HG02970 (cell line): ENCODE data around the gene SPDYE17.
"Not testable (repeated sequence)": the region's sequence is repeated elsewhere in the genome, so short reads cannot be mapped to it uniquely, and the experiment has no call there.

Source experiments
- ATAC-seq: cut with Tn5 transposase; IDR thresholded peaks from one replicate; pipeline ENCODE4 v1.9.1; 2021; ENCODE audit warnings: mild to moderate bottlenecking, moderate library complexity, moderate number of reproducible peaks; ENCODE audit not compliant: unreplicated experiment, low FRiP score

Gene SPDYE17

DNA sequence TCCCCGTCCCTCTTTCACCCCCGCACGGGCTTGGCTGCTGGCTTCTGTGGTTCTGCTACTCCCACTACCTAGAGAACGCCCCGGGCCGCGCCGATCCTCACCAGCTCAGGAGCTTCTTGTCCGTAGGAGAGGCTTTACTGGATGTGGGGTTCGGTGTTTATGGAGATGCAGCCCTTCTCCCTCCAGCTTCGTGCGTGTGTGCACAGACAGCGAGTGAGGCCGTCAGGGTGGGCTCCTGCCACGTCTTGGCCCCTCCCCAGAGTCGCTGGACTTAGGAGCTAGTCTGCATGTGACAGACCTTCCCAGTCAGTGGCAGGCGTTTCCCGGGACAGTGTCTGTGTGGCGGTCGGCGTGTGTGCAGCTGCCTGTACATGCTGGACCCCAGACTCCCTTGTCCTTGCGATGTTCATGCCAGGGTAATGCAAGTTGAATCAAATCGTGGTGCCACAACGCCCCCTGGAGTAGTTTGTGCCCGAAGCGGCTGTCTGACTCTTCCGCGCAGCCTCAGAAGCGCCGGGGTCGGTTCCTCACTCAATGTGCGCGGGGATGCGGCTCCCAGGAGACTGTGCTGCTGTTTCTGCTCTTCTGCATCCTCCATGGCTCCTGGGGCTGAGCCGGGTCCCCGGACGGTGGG lies 32.6 kb downstream of the SPDYE17 start:
- not testable (repeated sequence) for ATAC-seq

DNA sequence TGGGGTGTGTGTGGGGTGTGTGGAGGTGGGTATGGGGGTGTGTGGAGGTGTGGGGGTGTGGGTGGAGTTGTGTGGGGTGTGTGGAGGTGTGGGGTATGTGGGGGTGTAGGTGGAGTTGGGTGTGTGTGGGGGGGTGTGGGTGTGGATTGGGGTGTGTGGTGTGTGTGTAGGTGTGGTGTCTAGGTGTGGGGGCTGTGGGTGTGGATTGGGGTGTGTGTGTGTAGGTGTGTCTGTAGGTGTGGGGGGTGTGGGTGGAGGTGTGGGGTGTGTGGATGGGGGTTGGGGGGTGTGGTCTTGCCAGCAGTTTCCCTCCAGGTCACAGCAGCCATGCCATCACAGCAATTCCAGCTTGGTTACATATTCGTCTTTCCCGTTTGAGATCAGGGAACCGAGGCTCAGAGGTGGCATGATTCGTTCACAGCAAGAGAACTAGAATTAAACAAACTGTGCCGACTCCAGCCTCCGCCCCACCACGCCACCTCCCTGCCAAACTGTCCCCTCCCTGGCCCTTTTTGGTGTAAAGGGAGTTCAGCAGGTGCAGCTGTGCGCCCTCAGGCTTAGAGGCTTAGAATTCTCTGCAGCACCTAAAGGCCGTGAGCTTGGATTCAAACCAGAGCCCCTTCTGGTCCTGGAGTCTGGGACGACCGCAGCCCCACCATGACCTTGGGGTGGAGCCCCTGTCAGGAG lies 33.3 kb downstream of the SPDYE17 start:
- ATAC-seq = not testable (repeated sequence)

DNA sequence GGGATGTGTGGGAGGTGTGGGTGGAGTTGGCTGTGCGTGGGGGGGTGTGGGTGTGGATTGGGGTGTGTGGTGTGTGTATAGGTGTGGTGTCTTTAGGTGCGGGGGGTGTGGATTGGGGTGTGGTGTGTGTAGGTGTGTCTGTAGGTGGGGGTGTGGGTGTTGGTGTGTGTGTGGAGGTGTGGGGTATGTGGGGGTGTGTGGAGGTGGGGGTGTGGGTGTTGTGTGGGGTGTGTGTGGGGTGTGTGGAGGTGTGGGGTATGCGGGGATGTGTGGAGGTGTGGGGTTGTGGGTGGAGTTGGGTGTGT lies 33.9 kb downstream of the SPDYE17 start:
- ATAC-seq = no peak

DNA sequence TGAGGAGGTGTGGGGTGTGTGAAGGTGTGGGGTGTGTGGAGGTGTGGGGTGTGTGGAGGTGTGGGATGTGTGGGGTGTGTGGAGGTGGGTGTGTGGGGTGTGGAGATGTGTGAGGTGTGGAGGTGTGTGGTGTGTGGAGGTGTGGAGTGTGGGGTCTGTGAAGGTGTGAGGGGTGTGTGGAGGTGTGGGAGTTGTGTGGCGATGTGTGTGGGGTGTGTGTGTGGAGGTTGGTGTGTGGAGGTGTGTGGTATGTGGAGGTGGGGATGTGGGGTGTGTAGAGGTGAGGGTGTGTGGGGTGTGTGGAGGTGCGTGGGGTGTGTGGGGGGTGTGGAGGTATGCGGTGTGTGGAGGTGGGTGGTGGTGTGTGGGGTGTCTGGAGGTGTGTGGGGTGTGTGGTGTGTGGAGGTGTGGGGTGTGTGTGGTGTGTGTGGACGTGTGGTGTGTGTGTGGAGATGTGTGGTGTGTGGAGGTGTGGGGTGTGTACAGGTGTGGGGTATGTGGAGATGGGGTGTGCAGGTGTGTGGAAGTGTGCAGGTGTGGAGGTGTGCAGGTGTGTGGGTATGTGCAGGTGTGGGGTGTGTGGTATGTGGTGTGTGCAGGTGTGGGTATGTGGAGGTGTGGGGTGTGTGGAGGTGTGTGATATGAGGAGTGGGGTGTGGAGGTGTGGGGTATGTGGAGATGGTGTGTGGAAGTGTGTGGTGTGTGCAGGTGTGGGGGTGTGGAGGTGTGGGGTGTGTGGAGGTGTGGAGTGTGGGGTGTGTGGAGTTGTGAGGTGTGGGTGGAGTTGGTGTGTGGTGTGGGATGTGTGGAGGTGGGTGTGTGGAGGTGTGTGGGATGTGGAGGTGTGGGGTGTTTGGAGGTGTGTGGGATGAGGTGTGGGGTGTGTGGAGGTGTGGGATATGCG lies 34.5 kb downstream of the SPDYE17 start:
- no peak for ATAC-seq

DNA sequence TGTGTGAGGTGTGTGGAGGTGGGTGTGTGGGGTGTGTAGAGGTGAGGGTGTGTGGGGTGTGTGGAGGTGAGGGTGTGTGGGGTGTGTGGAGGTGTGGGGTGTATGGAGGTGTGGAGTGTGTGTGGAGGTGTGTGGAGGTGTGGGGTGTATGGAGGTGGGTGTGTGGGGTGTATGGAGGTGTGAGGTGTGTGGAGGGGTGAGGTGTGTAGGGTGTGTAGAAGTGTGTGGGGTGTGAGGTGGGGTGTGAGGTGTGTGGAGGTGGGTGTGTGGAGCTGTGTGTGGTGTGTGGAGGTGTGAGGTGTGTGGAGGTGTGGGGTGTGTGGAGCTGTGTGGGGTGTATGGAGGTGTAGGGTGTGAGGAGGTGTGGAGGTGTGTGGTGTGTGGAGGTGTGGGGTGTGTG lies 35.2 kb downstream of the SPDYE17 start:
- not testable (repeated sequence) for ATAC-seq

DNA sequence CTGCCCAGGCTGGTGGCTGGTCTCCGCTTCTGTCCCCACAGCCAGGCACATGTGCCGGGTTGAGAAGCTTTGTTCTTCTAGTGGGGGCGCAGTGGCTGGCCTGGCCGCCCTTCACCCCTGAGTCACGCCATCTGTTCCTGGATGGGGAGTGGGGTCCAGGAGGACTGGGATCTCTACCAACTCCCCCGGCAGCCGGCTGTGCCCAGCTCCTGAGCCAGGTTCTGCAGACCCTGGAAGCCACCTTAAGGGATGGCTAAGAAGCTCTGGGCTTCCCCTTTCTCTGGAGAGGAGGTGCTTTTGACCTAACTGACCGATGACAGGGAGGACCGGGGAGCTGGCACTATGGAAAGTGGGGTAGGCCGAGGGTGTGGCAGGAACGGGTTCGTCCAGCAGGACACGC lies 37.9 kb downstream of the SPDYE17 start:
- not testable (repeated sequence) for ATAC-seq

DNA sequence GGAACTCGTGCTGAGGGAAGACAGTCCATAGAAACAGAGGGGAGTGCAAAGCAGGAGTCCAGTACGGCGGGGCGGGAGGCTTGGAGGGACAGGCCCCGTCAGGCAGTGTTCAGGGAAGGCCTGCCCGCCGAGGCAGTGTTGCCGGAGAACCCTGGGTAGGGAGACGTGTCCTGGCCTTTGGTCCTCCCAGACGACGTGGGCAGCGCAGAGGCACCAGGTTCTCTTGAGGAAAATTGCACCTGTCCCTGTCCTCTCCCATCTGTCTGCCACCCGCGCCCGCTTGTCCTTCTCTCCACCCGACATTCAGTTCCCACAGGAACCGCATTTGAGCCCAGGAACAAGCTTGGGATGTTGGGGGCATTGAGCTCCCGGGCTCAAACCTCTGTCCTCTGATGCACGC lies 38.3 kb downstream of the SPDYE17 start:
- ATAC-seq = not testable (repeated sequence)

DNA sequence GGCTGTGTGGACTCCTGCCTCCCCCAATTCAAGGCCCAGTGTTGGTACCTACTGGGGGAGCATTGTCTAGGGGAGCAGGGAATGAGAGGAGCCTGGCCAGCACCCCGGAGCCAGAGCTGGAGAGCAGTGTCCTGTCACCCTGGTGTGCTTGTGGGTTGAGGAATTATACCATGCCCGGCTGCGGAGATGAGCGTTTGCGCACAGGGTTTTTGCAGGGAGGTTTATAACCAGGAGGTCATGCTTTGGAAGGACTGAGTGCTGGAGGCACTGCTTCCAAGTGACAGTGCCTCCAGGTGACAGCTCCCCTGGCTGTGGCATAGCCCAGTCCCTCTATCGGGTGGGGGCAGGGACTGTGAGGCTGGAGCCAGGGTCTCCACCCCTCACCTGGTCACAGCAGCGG lies 39.3 kb downstream of the SPDYE17 start:
- not testable (repeated sequence) for ATAC-seq

DNA sequence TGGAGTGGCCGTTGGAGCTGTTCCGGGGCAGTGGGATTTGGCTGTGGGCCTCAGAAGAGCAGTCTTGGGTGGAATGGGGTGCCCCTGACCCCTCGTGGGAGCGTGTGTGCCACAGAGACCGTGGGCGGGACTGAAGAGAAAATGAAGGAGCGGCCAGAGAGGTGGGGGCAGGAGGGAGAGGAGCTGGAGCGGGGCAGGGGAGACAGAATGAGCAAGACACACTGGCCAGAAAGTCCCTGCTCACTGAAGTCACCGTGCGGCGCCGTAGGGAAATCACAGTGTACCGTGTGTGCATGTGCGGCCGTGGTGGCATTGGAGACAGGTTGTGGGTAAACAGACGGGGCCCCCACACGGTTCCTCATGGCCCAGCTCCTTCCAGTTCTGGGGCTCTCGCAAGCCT lies 40.0 kb downstream of the SPDYE17 start:
- not testable (repeated sequence) for ATAC-seq

DNA sequence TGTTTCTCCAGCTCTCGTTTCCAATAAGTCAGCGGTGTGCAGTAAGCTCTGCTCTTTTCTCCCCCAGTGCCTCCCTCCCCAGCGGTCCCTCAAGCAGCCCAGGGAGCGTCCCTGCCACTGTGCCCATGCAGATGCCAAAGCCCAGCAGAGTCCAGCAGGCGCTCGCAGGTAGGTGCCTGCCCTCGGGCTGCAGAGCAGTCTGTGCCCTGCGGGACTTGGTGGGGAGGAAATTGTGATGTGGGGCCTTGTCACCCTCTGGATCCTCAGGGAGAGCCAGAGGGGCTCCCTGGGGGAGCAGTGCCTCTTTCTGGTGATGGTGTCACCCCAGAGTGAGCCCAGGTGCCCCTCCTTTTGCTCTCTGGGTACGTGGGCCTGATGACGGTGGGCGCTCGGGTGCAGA lies 42.0 kb downstream of the SPDYE17 start:
- not testable (repeated sequence) for ATAC-seq

DNA sequence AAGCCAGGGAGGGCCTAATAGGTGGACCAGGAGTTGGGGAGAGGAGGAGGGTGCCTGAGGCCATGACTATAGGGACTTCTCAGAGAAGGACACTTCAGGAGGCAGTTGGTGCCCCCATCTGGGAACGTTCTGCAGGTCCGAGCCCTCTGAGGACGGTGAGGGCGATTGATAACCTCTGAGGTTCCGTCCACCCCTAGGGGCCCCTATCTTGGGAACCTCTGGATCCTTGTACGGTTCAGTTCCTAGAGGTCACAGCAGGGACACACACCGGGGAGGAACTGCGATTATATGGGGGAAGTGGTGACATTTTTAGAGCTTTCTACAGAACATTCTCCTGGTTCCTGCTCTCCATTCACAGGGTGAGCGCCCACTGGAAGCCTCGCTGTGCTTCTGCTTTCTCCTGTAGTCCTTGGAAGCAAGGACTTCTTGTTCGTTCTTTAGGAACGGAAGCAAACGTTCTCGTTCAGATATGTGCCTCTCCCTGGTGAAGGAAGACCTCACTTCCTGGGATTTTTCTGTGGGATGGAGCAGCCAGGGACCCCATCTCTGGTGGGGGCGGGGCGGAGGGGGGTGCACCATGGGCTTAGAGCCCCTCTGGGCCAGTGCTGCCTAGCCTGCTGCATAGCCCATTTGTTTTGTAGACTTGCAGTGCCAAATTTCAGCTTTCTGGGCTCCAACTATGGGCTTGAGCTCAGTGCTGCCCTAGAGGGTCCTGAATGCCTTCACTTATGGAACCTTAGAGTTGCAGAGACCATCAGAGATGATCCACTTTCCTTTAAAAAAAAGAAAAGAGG lies 46.0 kb downstream of the SPDYE17 start:
- not testable (repeated sequence) for ATAC-seq

DNA sequence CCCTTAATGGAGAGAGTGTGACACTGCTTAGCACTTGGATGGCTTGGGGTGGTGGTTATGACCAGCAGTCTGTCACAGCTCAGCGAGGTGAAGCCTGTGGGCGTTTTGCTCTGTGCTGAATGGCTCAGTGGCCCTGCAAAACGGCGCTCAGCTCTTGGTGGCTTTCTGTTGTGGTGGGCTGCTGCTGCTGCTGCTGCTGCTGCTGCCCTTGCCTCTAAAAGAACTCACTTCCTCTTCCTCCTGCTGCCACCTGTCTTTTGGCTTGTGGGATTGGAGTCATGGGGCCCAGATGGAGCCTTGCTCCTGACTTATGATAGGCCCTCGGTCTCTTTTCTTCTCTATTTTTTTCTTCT lies 47.4 kb downstream of the SPDYE17 start:
- ATAC-seq = peak; percentile 78

DNA sequence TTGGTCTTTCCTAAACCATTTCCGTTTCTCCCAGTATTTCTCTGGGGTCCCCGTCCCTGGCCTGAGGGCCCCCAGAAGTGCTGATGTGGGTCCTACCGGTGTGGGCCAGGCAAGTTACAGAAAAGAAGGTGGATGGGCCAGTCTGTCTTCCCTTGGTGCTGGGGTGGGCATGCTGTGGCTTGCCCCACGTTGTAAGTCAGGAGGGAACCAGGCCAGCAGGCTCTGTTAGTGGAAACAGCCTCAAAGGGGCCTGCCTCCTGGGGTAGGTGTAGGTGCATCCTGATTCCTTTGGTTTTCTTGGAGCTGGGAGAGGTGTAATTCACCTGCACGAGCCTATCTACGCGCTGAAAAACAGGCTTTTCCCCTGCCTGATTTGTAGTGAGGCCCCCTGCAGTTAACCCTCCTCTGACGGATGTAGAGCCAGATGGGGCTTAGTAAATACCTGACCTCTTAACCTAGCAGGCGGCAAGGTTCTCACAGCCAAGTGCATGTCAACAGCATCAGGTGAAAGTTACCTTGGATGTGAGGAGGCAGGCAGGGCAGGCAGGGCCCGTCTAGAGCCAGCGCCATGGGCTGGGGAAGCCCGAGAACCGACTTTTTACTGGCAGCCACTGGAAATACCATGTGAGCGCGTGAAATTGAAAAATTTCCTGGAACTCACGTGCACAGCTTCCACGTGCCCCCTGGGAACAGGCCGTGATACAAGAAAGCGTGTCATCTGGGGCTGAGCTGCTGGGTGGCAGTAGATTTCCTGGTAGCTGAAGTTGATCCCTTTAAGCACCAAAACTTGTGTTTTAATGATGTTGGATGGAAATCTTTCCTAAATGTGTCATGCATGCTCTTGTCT lies 48.0 kb downstream of the SPDYE17 start:
- peak; percentile 9 for ATAC-seq

DNA sequence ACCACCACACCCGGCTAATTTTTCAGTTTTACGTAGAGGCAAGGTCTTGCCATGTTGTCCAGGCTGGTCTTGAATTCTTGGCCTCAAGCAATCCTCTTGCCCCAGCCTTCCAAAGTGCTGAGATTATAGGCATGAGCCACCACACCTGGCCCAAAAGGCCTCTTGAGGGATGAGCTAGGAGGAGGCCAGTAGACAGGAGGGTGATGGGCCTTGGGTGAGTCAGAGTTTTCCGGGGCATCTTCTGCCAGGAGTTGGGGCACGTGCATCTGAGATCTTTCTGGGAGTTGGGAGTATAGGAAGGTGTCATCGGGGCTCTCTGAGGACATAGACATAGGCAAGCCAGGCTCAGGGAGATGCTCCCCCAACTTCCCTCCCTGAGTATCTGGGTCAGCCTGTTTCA lies 48.8 kb downstream of the SPDYE17 start:
- ATAC-seq = not testable (repeated sequence)

DNA sequence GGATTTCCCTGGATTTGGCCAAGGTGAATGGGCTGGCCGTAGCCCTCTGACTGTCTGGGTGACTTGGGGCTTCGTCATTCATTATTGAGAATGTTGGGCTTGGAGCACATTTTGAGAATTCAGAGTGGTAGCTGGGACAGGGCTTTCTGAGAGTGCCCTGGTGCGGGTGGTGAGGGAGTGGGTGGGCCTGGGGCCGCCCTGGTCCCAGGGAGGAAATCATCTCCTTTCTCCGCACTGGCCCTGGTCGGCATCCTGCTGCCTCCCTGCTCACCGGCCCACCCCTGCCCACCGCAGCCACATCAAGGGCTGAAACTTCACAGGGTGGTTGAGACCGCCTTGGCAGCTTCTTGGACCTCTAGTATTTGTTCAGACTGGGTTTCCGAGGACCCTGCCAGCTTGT lies 49.7 kb downstream of the SPDYE17 start:
- not testable (repeated sequence) for ATAC-seq

DNA sequence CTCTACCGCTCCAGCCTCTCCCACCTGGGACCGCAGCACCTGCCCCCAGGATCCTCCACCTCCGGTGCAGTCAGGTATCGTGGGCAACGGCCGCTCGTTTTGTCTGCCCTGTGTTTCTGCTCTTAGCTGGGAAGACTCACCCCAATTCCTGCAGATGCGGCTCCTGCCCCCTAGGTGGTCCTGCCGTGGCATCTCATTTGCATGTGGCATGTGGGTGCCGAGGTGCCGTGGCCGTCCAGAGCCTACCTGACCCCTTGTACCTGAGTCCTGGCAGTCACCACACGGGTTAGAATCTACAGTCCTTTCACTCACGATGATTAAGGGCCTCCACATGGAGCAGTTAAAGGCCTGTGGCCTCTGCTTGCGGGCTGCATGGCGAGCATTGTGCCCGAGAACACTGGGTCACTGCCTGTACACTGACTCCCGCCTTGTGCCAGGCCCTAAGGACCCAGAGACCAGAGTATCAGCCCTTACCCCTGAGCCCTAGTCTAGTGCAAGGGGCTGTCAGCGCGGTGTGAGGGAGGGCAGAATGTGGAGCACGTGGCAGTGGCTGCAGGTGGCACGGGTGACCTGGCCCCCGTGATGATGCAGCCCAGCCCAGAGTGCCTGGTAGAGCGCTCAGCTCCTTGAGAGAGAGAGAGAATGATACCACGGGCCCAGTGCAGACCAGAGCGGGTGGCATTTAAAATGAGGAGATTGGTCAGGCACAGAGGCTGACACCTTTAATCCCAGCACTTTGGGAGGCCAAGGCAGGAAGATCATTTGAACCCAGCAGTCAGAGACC lies 50.8 kb downstream of the SPDYE17 start:
- not testable (repeated sequence) for ATAC-seq

DNA sequence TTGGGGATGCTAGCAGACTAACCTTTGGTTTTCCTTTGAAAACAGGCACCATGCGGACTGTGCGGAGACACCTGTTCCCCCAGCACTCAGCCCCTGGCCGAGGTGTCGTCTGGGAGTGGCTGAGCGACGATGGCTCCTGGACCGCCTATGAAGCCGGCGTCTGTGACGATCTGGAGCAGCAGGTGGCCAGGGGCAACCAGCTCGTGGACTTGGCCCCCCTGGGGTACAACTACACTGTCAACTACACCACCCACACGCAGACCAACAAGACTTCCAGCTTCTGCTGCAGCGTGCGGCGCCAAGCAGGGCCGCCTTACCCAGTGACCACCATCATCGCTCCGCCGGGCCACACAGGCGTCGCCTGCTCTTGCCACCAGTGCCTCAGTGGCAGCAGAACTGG lies 51.6 kb downstream of the SPDYE17 start:
- not testable (repeated sequence) for ATAC-seq

DNA sequence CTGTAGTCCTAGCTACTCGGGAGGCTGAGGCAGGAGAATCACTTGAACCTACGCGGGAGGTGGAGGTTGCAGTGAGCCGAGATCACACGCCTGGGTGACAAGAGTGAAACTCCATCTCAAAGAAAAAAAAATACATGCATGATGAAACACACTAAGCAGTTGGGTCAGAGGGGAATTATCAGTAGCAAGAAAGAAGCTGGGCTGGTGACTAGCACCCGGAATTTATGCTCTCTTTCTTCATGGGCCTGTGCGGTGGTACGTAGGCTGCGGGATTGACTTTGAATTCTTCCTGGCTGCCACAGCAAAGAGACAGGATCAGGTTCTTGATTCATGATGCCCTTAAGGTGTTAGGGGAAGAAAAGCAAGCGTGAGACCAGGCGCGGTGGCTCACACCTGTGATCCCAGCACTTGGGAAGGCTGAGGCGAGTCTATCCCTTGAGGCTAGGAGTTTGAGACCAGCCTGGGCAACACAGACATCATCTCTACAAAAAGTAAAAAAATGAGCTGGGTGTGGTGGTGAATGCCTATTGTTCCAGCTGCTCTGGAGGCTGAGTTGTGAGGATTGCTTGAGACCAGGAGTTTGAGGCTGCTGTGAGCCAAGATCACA lies 54.3 kb downstream of the SPDYE17 start:
- ATAC-seq = not testable (repeated sequence)
